Erythroblast (primary cell): Measurements from ENCODE around the gene PGGHG.

ENCODE experiments used
- DNase-seq, 2 experiments: peaks; one replicate each; lab custom pipeline; 2025; lab: John Stamatoyannopoulos, UW
- GATA1 ChIP-seq: IDR thresholded peaks from 2 replicates; pipeline ENCODE4 v1.6.1; 2011; ENCODE audit warnings: low read depth, mild to moderate bottlenecking, control low read depth, low read length, moderate library complexity
- POLR2A ChIP-seq: IDR thresholded peaks from 2 replicates; pipeline ENCODE4 v1.6.1; 2011; ENCODE audit warnings: mild to moderate bottlenecking, low read length

PGGHG gene

GRCh38 chr11:334264-334994 is 45.5 kb downstream of the PGGHG start:
- no peak for TF ChIP-seq POLR2A
- no peak for TF ChIP-seq GATA1
- no peak for DNase-seq

- DNase-seq: no peak
- TF ChIP-seq POLR2A: no peak
Measured at GRCh38 chr11:335779-336658, 47.1 kb downstream of the PGGHG start.

- TF ChIP-seq POLR2A (no peak), GATA1 (no peak)
- no peak for DNase-seq
Measured at GRCh38 chr11:336659-337198, 47.8 kb downstream of the PGGHG start.

- TF ChIP-seq GATA1 (no peak), POLR2A (no peak)
- no peak for DNase-seq
Measured at GRCh38 chr11:337711-338110, 48.8 kb downstream of the PGGHG start.

GRCh38 chr11:339963-340362 is 51.0 kb downstream of the PGGHG start:
- no peak for DNase-seq
- TF ChIP-seq POLR2A (no peak), GATA1 (no peak)

GRCh38 chr11:340539-341512 is 51.9 kb downstream of the PGGHG start:
- TF ChIP-seq GATA1: no peak
- no peak for TF ChIP-seq POLR2A
- DNase-seq: no peak

GRCh38 chr11:342328-342727 is 53.4 kb downstream of the PGGHG start:
- TF ChIP-seq POLR2A (no peak), GATA1 (no peak)
- DNase-seq: no peak

- no peak for DNase-seq
- TF ChIP-seq POLR2A: no peak
- TF ChIP-seq GATA1: no peak
Measured at GRCh38 chr11:344836-345578, 56.1 kb downstream of the PGGHG start.
